Measurements from ENCODE around the gene WIPI1.
"Not testable (repeated sequence)": the region's sequence is repeated elsewhere in the genome, so short reads cannot be mapped to it uniquely, and the experiment has no call there.

WIPI1 gene

GRCh38 chr17:68418876-68419275 lies 38.4 kb downstream of the WIPI1 start:
- no peaks in the 10 kb centered on the region for H3K9me2 ChIP-seq (replicated peaks; ENCODE audit: control insufficient read depth, low read length)
- no peaks in the 10 kb centered on the region for H3K27me3 ChIP-seq (ENCODE audit: control insufficient read depth, low read length)
- no peaks in the 10 kb centered on the region for H3F3A ChIP-seq (ENCODE audit: control insufficient read depth, insufficient read depth)
- no peak overlapping the region for H3K27ac ChIP-seq (ENCODE audit: low read depth, low read length)
- H3K9me3 ChIP-seq (ENCODE audit: control insufficient read depth, insufficient read depth, low read length), result no peaks in the 10 kb centered on the region
- H3K4me3 ChIP-seq (ENCODE audit: low read length), result no peak overlapping the region
- no peaks in the 10 kb centered on the region for H3K79me2 ChIP-seq (ENCODE audit: control insufficient read depth, low read length)
- H3K4me1 ChIP-seq (ENCODE audit: control insufficient read depth, low read length), result peaks cover 3% of the 10 kb centered on the region; the same call in 1 of the 2 replicates
- no peaks in the 10 kb centered on the region for H3K36me3 ChIP-seq (ENCODE audit: control insufficient read depth, low read length)
- H3K4me2 ChIP-seq (ENCODE audit: low read length), result no peak overlapping the region
- H4K20me1 ChIP-seq (ENCODE audit: control insufficient read depth, insufficient read depth, low read depth, low read length), result no peaks in the 10 kb centered on the region
- no peak for TF ChIP-seq EZH2phosphoT487 (IDR thresholded peaks at IDR 0.05; ENCODE audit: borderline replicate concordance, low read length)
- no peak for TF ChIP-seq CTCF (IDR thresholded peaks at IDR 0.05; ENCODE audit: low read depth, low read length, poor library complexity, severe bottlenecking)

GRCh38 chr17:68417317-68417716 lies 40.0 kb downstream of the WIPI1 start:
- H3K79me2 ChIP-seq (ENCODE audit: control insufficient read depth, low read length), result no peaks in the 10 kb centered on the region
- no peak overlapping the region for H3K27ac ChIP-seq (ENCODE audit: low read depth, low read length)
- H3K9me3 ChIP-seq (ENCODE audit: control insufficient read depth, insufficient read depth, low read length), result no peaks in the 10 kb centered on the region
- TF ChIP-seq EZH2phosphoT487 (IDR thresholded peaks at IDR 0.05; ENCODE audit: borderline replicate concordance, low read length) (no peak), CTCF (IDR thresholded peaks at IDR 0.05; ENCODE audit: low read depth, low read length, poor library complexity, severe bottlenecking) (no peak)
- H4K20me1 ChIP-seq (ENCODE audit: control insufficient read depth, insufficient read depth, low read depth, low read length), result no peaks in the 10 kb centered on the region
- no peaks in the 10 kb centered on the region for H3K9me2 ChIP-seq (replicated peaks; ENCODE audit: control insufficient read depth, low read length)
- no peaks in the 10 kb centered on the region for H3F3A ChIP-seq (ENCODE audit: control insufficient read depth, insufficient read depth)
- H3K27me3 ChIP-seq (ENCODE audit: control insufficient read depth, low read length), result no peaks in the 10 kb centered on the region
- no peaks in the 10 kb centered on the region for H3K36me3 ChIP-seq (ENCODE audit: control insufficient read depth, low read length)
- H3K4me3 ChIP-seq (ENCODE audit: low read length), result no peak overlapping the region
- H3K4me1 ChIP-seq (ENCODE audit: control insufficient read depth, low read length), result peaks cover 3% of the 10 kb centered on the region; the same call in 1 of the 2 replicates
- H3K4me2 ChIP-seq (ENCODE audit: low read length), result no peak overlapping the region

GRCh38 chr17:68414901-68415300 lies 42.4 kb downstream of the WIPI1 start:
- H3K4me3 ChIP-seq (ENCODE audit: low read length); H3K9me2 ChIP-seq (replicated peaks; ENCODE audit: control insufficient read depth, low read length); H3K27ac ChIP-seq (ENCODE audit: low read depth, low read length); H3K4me1 ChIP-seq (ENCODE audit: control insufficient read depth, low read length); H3K4me2 ChIP-seq (ENCODE audit: low read length); H3K27me3 ChIP-seq (ENCODE audit: control insufficient read depth, low read length); H3F3A ChIP-seq (ENCODE audit: control insufficient read depth, insufficient read depth); H3K79me2 ChIP-seq (ENCODE audit: control insufficient read depth, low read length); H3K36me3 ChIP-seq (ENCODE audit: control insufficient read depth, low read length); H3K9me3 ChIP-seq (ENCODE audit: control insufficient read depth, insufficient read depth, low read length); H4K20me1 ChIP-seq (ENCODE audit: control insufficient read depth, insufficient read depth, low read depth, low read length): not testable (repeated sequence)

- H3K9me2 ChIP-seq (replicated peaks; ENCODE audit: control insufficient read depth, low read length); H3K79me2 ChIP-seq (ENCODE audit: control insufficient read depth, low read length); H3F3A ChIP-seq (ENCODE audit: control insufficient read depth, insufficient read depth); H3K36me3 ChIP-seq (ENCODE audit: control insufficient read depth, low read length); H3K9me3 ChIP-seq (ENCODE audit: control insufficient read depth, insufficient read depth, low read length); H3K27me3 ChIP-seq (ENCODE audit: control insufficient read depth, low read length); H3K4me1 ChIP-seq (ENCODE audit: control insufficient read depth, low read length); H3K27ac ChIP-seq (ENCODE audit: low read depth, low read length); H4K20me1 ChIP-seq (ENCODE audit: control insufficient read depth, insufficient read depth, low read depth, low read length): not testable (repeated sequence)
- Histone ChIP-seq H3K4me2 (ENCODE audit: low read length) (peak overlapping the region; percentile 39), H3K4me3 (ENCODE audit: low read length) (peak overlapping the region; percentile 15)
Observed at GRCh38 chr17:68413597-68414560, 43.4 kb downstream of the WIPI1 start.

GRCh38 chr17:68407656-68408055 lies 49.6 kb downstream of the WIPI1 start:
- not testable (repeated sequence) for H3K9me3 ChIP-seq (ENCODE audit: control insufficient read depth, insufficient read depth, low read length); H3K27me3 ChIP-seq (ENCODE audit: control insufficient read depth, low read length); H3F3A ChIP-seq (ENCODE audit: control insufficient read depth, insufficient read depth); H3K27ac ChIP-seq (ENCODE audit: low read depth, low read length); H3K4me2 ChIP-seq (ENCODE audit: low read length); H3K4me3 ChIP-seq (ENCODE audit: low read length); H3K9me2 ChIP-seq (replicated peaks; ENCODE audit: control insufficient read depth, low read length); H3K79me2 ChIP-seq (ENCODE audit: control insufficient read depth, low read length); H3K4me1 ChIP-seq (ENCODE audit: control insufficient read depth, low read length); H4K20me1 ChIP-seq (ENCODE audit: control insufficient read depth, insufficient read depth, low read depth, low read length); H3K36me3 ChIP-seq (ENCODE audit: control insufficient read depth, low read length)

- H3K4me1 ChIP-seq (ENCODE audit: control insufficient read depth, low read length), result peaks cover 14% of the 10 kb centered on the region
- not testable (repeated sequence) for H3K9me2 ChIP-seq (replicated peaks; ENCODE audit: control insufficient read depth, low read length); H3K36me3 ChIP-seq (ENCODE audit: control insufficient read depth, low read length); H3K9me3 ChIP-seq (ENCODE audit: control insufficient read depth, insufficient read depth, low read length); H3K79me2 ChIP-seq (ENCODE audit: control insufficient read depth, low read length); H3F3A ChIP-seq (ENCODE audit: control insufficient read depth, insufficient read depth); H3K4me2 ChIP-seq (ENCODE audit: low read length); H3K27ac ChIP-seq (ENCODE audit: low read depth, low read length); H3K27me3 ChIP-seq (ENCODE audit: control insufficient read depth, low read length); H4K20me1 ChIP-seq (ENCODE audit: control insufficient read depth, insufficient read depth, low read depth, low read length); H3K4me3 ChIP-seq (ENCODE audit: low read length)
Observed at GRCh38 chr17:68403837-68404236, 53.5 kb downstream of the WIPI1 start.

Measured in DOHH2 (cell line).